22Rv1 (cell line): ENCODE results near the gene HOXA9.

Experiments
- H3K27ac ChIP-seq: fragments of 450-650 bp; 2 replicates; pipeline ENCODE4 v1.5.1; 2017
- CTCF ChIP-seq: fragments of 450-650 bp; IDR thresholded peaks from 2 replicates; pipeline ENCODE4 v1.5.1; 2017; ENCODE audit warnings: mild to moderate bottlenecking
- ZFX ChIP-seq: fragments of 450-650 bp; IDR thresholded peaks from 2 replicates; pipeline ENCODE4 v1.6.1; 2017; ENCODE audit warnings: antibody characterized with exemption, borderline replicate concordance

Gene HOXA9

GRCh38 chr7:27194686-27195379 is 29.5 kb upstream of the HOXA9 start:
- no peak overlapping the region for H3K27ac ChIP-seq

GRCh38 chr7:27194002-27194352 is 28.6 kb upstream of the HOXA9 start:
- TF ChIP-seq ZFX: no peak
- TF ChIP-seq CTCF: no peak
- H3K27ac ChIP-seq: no peak overlapping the region

More at GRCh38 chr7:27194686-27195379, 29.5 kb upstream of the HOXA9 start:
- no peak for TF ChIP-seq CTCF
- no peak for TF ChIP-seq ZFX

- no peak overlapping the region for H3K27ac ChIP-seq
- no peak for TF ChIP-seq CTCF
- no peak for TF ChIP-seq ZFX
Observed at GRCh38 chr7:27193335-27194001, 28.1 kb upstream of the HOXA9 start.

GRCh38 chr7:27192546-27193334 is 27.4 kb upstream of the HOXA9 start:
- no peak overlapping the region for H3K27ac ChIP-seq
- no peak for TF ChIP-seq ZFX
- TF ChIP-seq CTCF: no peak

GRCh38 chr7:27191833-27192545 is 26.7 kb upstream of the HOXA9 start:
- H3K27ac ChIP-seq: no peak overlapping the region
- TF ChIP-seq CTCF (no peak), ZFX (no peak)

GRCh38 chr7:27191161-27191731 is 25.9 kb upstream of the HOXA9 start:
- TF ChIP-seq CTCF (no peak), ZFX (no peak)
- H3K27ac ChIP-seq: no peak overlapping the region
